Upper lobe of left lung (tissue), 4 donors: ENCODE data around the gene ZNF200.

ENCODE experiments used
- POLR2A ChIP-seq, 4 donors: fragments of 450-650 bp; IDR thresholded peaks; one replicate each; pipeline ENCODE4 v1.5.1; 2016 to 2017; ENCODE audit warnings: antibody characterized with exemption in 4 of 4, mild to moderate bottlenecking in 2 of 4
- TF ChIP-seq, protein P1 (sequence below), 6 experiments: fragments of 450-650 bp in 4 of 6; fragments of 200-600 bp in 2 of 6; sonication (generic) in 2 of 6; IDR thresholded peaks; one replicate each; pipeline ENCODE4 v1.5.1; 2016 to 2019; ENCODE audit warnings: antibody characterized with exemption in 6 of 6

DNA sequence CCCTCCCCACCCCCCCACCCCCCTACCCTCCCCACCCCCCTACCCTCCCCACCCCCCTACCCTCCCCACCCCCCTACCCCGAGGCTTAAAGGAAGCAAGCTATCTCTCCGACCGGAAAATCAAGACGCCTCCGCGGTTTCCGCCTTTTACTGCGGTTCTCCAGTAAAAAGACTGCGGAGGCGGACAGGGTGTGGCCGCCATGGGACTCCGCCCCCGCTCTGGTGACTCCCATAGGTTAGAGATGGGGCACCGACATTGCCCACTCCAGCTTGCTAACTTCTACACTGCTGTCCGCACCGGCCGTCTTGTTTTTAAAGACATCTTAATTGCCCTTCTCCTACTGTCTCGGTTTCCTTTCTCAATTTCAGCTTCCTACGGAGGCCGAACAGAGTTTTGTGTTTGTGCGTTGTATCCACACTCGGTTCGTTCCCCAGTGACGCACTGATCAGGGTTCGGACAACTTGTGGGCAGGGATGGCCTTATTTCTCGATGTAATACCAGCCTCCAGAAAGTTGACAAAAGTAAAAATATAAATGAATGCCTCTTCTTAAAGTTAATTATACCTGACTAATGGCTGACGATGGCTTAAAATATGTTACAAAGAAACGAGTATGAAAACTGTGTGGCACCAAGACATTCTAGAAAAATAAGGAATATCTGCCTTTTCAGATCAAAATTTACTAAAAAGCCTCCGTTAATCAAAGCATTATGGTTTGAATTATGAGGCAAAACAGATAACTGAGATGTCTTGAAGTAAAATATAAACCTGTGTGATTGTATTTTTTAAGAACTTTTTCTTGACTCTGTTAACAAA lies 1.1 kb upstream of the ZNF200 start:
- TF ChIP-seq, protein P1, sequence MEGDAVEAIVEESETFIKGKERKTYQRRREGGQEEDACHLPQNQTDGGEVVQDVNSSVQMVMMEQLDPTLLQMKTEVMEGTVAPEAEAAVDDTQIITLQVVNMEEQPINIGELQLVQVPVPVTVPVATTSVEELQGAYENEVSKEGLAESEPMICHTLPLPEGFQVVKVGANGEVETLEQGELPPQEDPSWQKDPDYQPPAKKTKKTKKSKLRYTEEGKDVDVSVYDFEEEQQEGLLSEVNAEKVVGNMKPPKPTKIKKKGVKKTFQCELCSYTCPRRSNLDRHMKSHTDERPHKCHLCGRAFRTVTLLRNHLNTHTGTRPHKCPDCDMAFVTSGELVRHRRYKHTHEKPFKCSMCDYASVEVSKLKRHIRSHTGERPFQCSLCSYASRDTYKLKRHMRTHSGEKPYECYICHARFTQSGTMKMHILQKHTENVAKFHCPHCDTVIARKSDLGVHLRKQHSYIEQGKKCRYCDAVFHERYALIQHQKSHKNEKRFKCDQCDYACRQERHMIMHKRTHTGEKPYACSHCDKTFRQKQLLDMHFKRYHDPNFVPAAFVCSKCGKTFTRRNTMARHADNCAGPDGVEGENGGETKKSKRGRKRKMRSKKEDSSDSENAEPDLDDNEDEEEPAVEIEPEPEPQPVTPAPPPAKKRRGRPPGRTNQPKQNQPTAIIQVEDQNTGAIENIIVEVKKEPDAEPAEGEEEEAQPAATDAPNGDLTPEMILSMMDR (IDR thresholded peaks at IDR 0.05) = no peak
- no peak for TF ChIP-seq POLR2A (IDR thresholded peaks at IDR 0.05)
